Hematopoietic multipotent progenitor cell treated with erythropoietin and hydrocortisone succinate and interleukin-3 and kit ligand, for 17 days (in vitro differentiated cells): Measurements from ENCODE around the gene SPACA7.

ENCODE experiments used
- DNase-seq: peaks from one replicate; pipeline ENCODE4 v3.0.0-alpha.2; 2015; ENCODE audit warnings: low spot score

SPACA7 gene

DNA sequence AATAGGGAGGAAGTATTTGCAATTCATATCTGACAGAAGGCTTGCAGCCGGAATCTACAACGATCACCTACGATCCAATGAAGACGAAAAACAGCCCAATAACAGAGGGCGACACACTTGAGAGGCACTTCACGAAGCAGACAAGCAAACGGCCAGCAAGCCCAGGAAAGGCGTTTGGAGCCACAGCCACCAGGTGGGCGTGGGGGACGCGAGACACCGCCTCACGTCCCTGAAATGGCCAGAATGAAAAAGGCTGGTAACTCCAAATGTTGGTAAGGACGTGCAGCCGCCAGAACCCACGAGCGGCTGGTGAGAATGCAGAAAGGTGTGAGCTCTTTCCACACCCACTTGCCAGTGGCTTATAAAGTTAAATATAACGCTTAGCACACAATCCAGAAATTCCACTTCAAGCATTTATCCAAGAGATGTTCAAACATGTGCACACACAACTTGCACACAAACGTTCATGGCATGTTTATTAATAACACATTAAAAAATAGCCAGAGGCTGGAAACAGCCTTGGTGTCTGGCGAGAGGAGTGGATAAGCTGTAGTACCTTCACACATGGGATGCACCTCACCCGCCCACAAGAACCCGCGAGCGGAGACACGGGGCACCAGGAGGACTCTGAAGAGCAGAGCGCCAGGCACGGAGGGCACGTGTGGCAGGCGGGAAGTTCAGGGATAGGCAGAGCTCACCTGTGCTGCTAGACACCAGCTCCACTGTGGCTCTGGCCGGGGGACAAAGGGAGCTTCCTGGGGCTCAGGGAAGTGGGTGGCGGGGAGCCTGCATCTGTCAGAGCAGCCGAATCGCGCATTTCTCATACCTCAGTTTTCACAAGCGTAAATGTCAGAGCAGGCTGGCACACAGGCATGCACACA, 89.3 kb downstream of the SPACA7 start:
- DNase-seq = no peak

DNA sequence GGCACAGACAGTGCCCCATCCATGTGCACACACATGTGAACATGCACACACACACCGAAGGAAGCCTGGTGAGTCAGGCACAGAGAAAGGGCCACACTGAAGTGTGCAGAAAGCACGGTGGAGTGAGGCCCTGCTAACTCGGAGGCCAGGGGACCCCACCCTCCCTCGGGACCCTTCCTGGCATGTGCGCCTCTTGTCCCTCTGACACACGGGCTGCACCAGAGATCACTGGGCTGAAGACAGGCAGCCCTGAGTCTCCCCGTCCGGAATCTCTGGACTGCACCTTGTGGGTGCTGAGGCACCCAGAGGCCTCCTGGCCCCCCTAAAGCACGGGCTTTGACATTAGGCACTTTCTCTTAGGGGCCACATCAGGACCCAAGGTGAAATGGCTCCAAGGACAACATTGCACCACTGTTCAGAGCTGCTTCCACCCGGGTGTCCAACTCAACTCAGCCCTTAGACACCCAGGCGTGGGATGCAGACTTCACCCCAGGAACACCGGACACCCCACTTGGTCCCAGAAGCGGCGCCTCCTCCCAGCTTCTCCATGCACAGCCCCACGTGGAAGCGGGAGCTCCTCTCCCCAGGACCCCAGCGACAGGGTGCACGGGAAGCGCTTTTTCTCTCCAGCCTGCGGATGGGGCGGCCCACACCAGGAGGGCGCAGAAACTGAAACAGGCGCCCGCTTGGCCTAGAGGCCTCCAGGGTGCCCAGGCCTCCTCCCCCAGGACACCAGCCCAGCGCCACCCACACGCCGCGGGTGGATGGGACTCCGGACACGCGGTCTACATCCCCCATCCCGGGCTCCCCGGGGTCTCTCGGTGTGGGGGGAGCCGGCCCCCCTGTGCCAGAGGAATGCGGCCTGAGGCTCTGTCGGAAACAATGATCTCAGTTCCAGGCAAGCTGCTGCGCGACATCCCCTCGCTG, 90.2 kb downstream of the SPACA7 start:
- DNase-seq = no peak

DNA sequence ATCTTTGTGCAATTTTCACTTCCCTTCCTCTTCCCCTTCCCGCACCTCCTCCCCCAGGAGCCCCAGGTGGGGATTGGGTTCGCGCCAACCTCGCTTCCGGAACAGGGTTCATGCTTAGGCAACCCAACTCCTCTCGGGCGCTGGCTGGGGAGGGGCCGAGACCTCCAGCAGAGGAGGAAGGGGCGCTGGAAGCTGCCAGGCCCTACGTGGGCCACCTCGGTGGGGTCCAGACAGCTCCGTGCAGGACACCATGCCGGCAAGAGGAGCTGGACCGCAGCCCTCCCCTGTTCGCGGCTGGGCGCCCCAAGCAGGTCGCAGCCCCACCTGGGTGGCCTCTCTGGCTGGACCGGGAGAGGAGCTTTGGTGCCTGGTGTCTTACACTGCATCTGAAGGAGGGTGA, 91.1 kb downstream of the SPACA7 start:
- no peak for DNase-seq

DNA sequence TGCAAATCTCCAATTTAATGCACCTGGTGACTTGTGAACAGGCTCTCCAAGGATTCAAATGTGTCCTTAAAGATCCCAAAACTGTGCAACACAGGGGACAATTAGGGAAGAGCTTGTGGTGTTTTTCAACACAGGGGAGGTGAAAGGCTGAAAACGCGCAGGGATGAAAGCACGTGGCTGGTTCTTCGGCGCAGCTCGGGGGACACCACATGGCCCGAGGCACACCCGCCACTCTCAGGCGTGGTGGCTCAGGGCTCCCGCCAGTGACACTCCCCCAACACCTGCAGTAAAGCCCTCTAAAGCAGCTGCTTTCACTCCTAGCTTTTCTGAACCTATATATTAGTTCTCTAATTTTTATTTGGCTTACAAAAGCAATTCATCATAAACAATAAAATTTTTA, 91.9 kb downstream of the SPACA7 start:
- no peak for DNase-seq

DNA sequence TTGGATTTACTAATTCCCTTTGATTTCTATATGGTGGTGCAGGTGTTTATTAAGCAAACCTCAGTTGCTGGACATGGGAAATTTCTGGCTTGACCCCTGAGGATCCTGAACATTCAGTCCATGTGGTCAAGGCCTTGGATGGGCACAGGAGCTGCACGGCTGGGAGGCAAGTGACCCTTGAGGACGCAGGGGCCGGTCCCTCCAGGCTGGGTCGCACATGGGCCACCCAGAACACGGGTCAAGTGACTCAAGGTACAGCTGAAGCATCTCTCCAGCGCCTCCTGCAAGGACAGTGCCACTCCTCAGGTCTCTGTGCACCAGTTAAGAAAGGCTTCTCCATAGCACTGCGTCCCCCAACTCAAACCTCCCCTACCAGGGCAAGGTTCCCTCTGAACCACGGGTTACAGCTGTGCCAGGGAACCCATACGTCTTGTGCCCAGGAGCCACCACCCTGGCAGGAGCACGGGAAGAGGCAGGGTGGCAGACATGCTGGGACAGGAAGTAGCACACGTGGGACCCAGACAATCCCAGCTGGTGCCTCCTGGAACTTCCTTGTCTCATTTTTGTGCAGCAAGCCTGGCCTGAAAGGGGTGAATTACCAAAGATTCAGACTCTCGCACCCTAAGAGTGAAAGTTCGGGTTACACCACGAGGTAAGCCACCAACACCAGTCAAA, 93.1 kb downstream of the SPACA7 start:
- no peak for DNase-seq

DNA sequence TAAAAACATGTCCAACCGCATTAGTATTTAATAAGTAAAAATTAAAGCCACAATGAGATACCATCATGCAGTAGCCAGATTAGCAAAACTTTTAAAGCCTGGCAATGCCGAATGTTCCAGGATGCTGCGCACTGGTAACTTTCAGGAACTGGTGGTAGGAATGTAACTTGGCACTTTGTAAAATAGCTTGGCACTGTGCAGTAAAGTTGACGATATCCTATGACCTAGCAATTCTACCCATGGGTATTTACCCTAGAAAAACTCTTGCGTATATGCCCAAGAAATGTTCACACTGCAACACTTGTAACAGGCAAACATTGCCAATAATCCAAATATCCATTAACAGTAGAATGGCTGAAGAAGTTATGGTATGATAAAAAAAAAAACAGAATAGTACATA, 97.7 kb downstream of the SPACA7 start:
- no peak for DNase-seq

DNA sequence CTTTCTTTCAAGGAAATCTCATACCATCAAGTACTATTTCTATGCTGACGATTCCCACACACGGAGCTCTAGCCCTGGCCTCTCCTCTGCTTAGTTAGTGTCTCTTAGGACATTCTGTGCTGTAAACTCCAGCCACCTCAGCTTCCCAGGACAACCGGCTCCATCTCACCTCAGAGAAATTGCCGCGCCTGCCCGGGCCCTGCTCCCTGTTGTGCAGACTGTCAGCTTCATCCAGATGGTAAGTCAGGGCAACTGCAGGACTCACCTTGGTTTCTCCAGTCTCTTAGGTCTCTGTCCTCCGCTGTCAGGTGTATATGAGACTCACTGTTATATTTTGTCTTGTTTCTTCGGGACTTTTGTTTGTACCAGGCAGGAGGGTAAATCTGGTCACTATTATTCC, 98.7 kb downstream of the SPACA7 start:
- DNase-seq = no peak

DNA sequence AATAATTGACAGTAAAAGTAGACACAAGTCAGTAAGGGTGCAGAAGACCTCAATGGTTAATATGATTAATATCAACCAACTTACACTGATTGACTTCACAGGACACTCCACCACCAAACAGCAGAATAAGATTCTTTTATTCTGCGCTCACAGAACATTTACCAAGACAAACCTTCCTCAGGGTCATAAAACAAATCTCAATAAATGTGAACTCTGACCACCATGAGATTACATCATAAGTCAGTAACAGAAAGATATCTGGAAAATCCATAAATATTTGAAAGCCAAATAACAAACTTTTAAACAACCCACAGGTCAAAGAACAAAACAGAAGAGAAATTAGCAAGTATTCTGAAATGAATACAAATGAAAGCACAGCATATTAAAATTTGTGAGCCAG, 99.7 kb downstream of the SPACA7 start:
- no peak for DNase-seq

DNA sequence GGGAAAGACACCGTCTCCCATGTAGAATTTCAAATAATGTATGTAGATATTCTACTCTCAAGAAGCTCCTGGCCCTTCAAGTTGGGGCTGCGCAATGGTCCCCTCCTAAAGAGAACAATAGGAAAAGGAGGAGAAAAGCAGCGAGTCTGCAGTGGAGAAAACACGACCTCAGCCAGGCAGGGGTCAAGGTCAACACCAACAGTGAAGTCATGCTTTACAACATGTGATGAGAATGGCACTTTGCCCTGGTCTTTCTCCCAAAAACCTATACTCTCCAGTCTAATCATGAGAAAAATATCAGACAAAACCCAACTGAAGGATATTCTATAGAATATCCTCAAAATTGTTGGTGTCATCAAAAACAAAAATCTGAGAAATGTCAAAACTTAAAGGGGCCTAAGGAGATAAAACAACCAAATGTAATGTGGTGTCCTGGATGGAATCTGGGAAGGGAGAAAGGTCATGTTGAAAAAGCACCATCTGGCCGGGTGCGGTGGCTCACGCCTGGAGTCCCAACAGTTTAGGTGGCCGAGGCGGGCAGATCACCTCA, 101.0 kb downstream of the SPACA7 start:
- no peak for DNase-seq

DNA sequence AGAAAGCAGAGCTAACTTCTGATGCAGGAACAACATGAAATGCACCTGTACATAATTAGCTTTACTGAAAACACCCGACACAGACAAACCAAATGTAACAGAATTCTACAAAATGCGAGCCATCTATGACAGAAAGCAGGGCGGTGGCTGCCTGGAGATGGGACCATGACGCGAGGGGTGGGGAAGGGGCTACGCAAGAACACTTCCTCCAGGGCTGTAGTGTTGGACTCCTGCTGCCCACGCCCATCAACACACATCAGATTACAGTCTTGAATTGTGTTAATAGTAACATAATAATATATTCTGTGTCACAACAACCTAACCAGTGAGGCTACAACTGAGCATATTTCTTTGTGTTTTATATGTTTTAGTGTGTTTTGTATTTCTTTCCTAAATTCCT, 103.2 kb downstream of the SPACA7 start:
- DNase-seq = no peak

DNA sequence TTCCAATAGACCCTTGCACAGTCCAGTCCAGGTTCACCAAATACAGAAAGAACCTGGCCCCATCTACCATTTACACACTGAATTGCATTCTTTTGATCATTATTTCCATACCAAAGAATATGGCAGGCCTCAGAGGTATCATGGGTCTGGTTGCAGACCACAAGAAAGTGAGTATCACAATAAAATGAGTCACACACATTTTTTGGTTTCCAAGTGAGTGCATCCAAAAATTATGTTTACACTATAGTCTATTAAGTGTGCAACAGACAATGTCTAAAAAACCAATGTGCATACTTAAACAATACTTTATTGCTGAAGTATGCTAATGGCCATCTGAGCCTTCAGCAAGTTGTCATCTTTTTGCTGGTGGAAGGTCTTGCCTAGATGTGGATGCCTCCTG, 105.3 kb downstream of the SPACA7 start:
- no peak for DNase-seq

DNA sequence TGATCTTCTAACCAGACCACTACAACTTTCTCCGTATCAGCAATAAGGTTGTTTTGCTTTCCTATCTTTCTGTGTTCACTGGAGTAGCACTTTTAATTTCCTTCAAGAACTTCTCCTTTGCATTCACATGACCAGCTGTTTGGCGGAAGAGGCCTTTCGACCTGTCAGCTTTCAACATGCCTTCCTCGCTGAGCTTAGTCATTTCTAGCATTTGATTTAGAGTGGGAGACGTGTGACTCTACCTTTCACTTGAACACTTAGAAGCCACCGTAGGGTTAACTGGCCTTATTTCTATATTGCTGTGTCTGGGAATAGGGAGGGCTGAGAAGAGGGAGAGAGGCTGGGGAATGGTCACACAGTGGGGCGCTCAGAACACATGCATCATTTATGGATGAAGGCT, 107.1 kb downstream of the SPACA7 start:
- DNase-seq = no peak
